ENCODE data around the gene FOXA3. TPM values are rescaled to one million over a fixed set of nuclear protein-coding genes. Genes with fewer than 3 reads are reported as not detected.

FOXA3 gene
- polyA plus RNA-seq, 2 of the 4 experiments (the other 2 are of a cell fraction), result 1.6 to 5.3 TPM

- TF ChIP-seq HMGXB4 (CRISPR knock-in tag; IDR thresholded peaks at IDR 0.05; ENCODE audit: borderline replicate concordance) (no peak), RARB (CRISPR knock-in tag; IDR thresholded peaks at IDR 0.05) (0 out of 2 replicates have a peak, but pooled peaks have one; percentile 29), BHLHE40 (IDR thresholded peaks at IDR 0.05; ENCODE audit: low read depth, low read length) (no peak), USF2 (IDR thresholded peaks at IDR 0.05) (no peak), FOSB (CRISPR knock-in tag; IDR thresholded peaks at IDR 0.05) (no peak), POLR2A (IDR thresholded peaks at IDR 0.05; ENCODE audit: low read length) (peak; percentile 37), CHD2 (IDR thresholded peaks at IDR 0.05; ENCODE audit: low read length, partially characterized antibody) (no peak), EHMT2 (IDR thresholded peaks at IDR 0.05; ENCODE audit: low read depth) (no peak), HDAC2 (IDR thresholded peaks at IDR 0.05) (peak; percentile 77), NPAS2 (CRISPR knock-in tag; IDR thresholded peaks at IDR 0.05; ENCODE audit: borderline replicate concordance) (no peak), REST (IDR thresholded peaks at IDR 0.05) (no peak), KDM1A (IDR thresholded peaks at IDR 0.05; ENCODE audit: low read depth) (peak; percentile 97), MYC (IDR thresholded peaks at IDR 0.05; ENCODE audit: borderline replicate concordance, low read length) (0 out of 2 replicates have a peak, but pooled peaks have one; percentile 31), CHD4 (IDR thresholded peaks at IDR 0.05; ENCODE audit: borderline replicate concordance) (no peak), TFCP2L1 (CRISPR knock-in tag; IDR thresholded peaks at IDR 0.05) (0 out of 2 replicates have a peak, but pooled peaks have one; percentile 44), PHF8 (IDR thresholded peaks at IDR 0.05; ENCODE audit: borderline replicate concordance, low read depth) (peak; percentile 74; the same call in 1 of the 2 replicates), MAFK (IDR thresholded peaks at IDR 0.05; ENCODE audit: partially characterized antibody) (no peak), CTCF (IDR thresholded peaks at IDR 0.05) (no peak), HOXB13 (CRISPR knock-in tag; IDR thresholded peaks at IDR 0.05; ENCODE audit: low read depth) (no peak)
Measured at GRCh38 chr19:45886427-45887199, 22.5 kb downstream of the FOXA3 start (continued).
